HK-2 (cell line): ENCODE results near the gene FAM186B.
A peak's percentile ranks its signal among the peaks of the same experiment; 100 is the strongest.

ENCODE experiments used
- DNase-seq: peaks from one replicate; pipeline ENCODE4 v3.0.0-alpha.2; 2018; ENCODE audit not compliant: unreplicated experiment

Gene FAM186B

DNA sequence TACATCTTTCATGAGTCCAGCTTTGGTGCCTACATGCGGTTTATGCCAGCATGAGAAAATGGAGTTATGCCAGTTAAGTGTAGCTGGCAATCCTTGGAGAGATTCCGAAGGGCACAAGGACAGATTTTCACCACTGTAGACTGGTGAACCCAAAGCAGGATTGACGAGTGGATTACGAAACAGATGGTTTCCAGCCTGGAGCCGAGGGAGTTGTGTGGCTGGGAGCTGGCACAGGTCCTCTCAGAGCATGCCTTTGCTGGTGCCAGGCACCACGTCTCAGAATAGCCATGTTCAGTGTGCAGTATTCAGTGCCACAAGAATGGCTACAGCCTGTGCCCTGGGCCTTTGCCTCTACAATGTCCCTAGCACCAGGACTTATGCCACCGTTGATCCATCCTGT is 53.4 kb downstream of the FAM186B start:
- DNase-seq, result no peak

DNA sequence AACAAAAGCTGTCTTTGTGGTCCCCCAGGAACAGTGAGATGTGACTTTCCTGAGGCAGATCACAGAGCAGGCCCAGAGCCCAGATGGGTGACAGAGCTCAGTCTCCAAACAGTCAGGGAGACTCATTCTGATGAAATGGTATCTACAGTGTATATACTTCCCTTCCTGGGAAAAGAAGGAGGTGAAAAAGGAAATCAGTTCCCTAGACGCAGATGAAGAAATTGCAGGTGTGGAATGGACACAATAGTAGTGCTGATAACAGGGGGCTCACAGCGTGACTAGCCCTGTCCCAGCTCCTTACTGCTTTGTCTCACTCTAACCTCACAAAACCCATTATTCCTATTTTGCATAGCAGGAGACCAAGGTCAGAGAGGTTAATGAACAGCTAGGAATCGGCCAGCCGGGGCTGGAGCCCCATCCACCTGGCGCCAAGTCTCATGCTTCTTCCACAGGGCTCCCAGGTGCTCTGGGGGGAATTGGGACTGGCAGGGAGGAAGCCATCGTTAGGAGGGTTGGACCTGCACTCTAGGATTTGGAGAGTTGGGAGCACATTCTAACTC is 54.7 kb downstream of the FAM186B start:
- no peak for DNase-seq

DNA sequence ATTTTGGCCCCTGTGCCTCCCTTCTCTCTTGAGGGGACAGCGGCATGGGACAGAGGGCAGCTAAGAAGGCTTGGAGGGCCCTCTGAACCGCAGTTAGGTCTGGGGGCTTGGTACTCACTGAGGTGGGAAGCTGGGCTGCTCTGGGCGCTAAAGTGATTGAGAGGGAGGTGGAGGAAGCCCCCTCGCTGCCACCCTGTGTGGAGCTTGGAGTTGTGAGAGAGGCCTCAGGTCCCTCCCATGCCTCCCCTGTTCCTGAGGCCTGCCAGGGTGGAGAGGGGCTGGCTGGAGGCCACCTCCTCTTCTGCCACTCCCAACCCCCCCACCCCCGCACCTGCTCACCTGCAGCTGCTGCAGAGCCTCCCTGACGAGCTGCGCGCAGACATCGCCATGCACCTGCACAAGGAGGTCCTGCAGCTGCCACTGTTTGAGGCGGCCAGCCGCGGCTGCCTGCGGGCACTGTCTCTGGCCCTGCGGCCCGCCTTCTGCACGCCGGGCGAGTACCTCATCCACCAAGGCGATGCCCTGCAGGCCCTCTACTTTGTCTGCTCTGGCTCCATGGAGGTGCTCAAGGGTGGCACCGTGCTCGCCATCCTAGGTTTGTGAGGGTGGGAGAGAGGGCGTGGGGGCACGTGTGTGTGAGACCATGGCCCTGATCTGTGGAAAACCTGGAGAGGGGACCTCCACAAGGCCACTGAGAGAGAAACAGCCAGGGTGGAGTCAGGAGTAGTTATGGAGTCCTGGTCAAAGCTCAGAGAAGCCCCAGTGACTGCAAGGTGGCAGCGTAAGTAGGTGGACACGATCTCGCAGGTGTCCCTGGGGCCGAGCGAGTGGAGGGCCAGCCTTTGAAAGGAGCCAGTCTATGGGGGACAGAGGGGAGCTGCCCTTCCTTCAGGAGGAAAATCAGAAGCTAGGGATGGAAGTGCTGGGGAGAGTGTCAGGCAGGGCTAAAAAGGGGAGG is 55.4 kb downstream of the FAM186B start:
- no peak for DNase-seq

- DNase-seq, result no peak
These were observed 56.4 kb downstream of the FAM186B start for GRCh38 chr12:49548822-49549648.

- no peak for DNase-seq
These were observed 57.0 kb downstream of the FAM186B start for GRCh38 chr12:49548481-49548821.

GRCh38 chr12:49547090-49547690 is 58.2 kb downstream of the FAM186B start:
- DNase-seq, result no peak

GRCh38 chr12:49546481-49546880 is 59.0 kb downstream of the FAM186B start:
- DNase-seq, result no peak

DNA sequence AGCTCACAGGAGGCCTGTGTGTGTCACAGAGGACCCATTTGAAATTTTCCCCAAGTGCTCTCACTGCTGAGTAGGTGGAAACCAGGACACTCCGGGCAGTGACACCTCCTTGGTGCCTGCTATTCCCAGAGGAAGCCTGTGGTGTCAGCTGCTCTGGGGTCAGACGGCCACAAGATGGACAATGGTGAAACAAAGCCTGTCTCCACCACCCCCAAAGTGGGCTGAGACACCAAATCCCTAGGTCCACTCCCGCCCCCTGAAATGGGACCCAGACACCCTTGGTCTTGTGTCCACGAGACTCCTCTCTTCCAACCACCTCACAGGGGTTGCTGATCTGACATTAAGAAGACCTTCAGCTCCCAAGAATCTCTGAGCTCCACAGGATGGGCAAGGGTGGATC is 59.6 kb downstream of the FAM186B start:
- DNase-seq, result no peak

GRCh38 chr12:49543914-49544815 is 61.3 kb downstream of the FAM186B start:
- no peak for DNase-seq

GRCh38 chr12:49543221-49543913 is 62.1 kb downstream of the FAM186B start:
- DNase-seq, result no peak

GRCh38 chr12:49542592-49543160 is 62.8 kb downstream of the FAM186B start:
- DNase-seq, result no peak

- no peak for DNase-seq
These were observed 63.4 kb downstream of the FAM186B start for GRCh38 chr12:49541911-49542505.

- no peak for DNase-seq
These were observed 64.1 kb downstream of the FAM186B start for GRCh38 chr12:49541140-49541861.

- no peak for DNase-seq
These were observed 65.0 kb downstream of the FAM186B start for GRCh38 chr12:49540229-49541139.

DNA sequence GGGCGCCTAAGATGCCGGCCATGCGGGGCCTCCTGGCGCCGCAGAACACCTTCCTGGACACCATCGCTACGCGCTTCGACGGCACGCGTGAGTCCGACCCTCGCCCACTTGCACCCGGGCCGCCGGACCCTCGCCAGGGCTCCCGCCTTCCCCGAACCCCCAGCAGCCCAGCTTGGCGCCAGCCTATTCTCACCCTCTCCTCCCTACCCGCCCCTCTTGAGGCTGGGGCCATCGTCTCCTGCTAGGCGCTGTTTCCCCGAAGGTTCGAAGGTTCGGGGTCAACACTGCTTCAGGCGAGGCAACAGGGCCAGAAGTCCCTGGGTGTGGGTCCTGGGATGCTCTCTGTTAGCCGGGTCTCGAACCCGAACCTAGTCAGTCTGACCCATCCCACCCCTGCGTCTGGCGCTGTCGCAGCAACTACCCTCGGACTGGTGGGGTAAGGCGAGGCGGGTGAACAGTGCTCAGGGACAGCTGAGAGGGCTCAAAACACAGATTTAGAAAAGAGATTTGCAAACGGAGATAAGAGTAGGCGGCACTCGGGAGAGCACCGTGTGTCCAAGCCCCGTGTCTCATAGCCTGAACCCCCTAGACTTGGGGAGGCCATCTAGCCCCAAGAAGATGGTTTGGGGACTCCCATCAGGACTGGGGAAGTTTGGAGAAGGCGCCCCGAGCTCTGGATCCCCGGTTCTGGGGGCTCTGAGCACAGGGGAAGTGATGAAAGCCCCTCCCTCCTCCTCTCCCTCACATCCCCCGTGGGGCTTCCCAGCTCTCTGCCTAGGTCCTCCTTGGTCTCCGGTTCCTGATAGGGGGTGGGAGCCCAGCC is 65.8 kb downstream of the FAM186B start:
- DNase-seq, result no peak

DNA sequence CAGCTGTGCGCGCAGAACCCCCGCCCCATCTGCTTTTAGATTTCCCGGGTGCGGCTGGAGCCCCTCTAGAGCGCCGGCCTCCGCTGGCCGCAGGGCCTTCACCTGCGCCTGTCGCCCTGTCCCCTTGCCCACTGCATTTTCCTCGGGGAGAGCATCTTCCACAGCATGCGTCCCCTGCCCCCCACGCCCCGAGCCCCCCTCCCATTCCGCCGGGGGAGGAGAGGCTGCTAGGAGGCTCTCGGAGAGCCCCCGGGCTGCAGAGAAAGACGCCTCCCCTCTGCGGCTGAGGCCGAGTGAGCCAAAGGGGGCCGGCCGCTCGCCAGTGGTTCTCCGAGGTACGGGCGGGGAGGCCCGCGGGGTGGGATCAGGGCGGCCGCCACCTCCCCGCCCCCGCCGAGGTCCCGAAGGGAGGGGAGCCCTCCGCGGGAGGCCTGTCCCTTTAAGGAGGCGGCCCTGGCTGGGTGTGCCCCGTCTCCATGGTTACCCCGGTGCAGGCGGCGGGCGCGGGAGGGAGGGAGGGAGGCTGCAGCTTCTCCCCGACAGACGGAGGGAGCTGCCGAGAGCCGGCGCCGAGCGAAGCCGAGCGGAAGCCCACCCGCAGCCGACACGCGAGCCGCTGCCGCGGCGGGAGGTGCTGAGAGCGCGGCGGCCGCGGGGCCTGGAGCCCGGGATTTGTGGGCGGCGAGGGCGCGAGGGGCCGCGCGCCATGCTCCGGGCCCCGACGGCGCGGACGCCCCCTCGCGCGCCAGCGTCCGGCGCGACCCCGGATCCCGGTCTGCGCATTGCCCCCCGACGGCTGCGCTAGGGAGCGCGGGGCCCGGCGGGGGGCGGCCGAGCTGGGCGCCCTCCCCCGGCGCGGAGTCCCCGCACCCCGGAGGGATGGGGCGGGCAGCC is 66.7 kb downstream of the FAM186B start, which contains the start of gene KCNH3:
Gene KCNH3 (plus strand): TSS at position 521 of the 894 bp plus-strand sequence. CDS start 387 bp downstream, outside the sequence.
- DNase-seq, result peak; percentile 64
